Right cardiac atrium (tissue), 5 donors: Measurements from ENCODE around the gene LIMD2. TPM values are rescaled to one million over a fixed set of nuclear protein-coding genes. Genes with fewer than 3 reads are reported as not detected.
A peak's percentile ranks its signal among the peaks of the same experiment; 100 is the strongest.

Source experiments
- ATAC-seq, 2 donors: fragments of 200-7000 bp; cut with Tn5 transposase; one replicate each; pipeline versions ENCODE4 v1.8.0 to v1.9.1; 2020; ENCODE audit warnings: moderate library complexity in 2 of 2, mild to moderate bottlenecking in 1 of 2
- DNase-seq, 3 donors: peaks; one replicate each; pipeline ENCODE4 v3.0.0-alpha.2; 2020
- H3K27ac ChIP-seq: one replicate; pipeline ENCODE4 v1.5.1; 2013; ENCODE audit warnings: mild to moderate bottlenecking, low read length, control low read depth, moderate library complexity
- H3K27me3 ChIP-seq: one replicate; pipeline ENCODE4 v1.6.1; 2013; ENCODE audit not compliant: control insufficient read depth, insufficient read depth
- H3K4me1 ChIP-seq: one replicate; pipeline ENCODE4 v1.6.1; 2013; ENCODE audit warnings: low read length; ENCODE audit not compliant: control insufficient read depth, insufficient read depth
- H3K4me3 ChIP-seq: one replicate; pipeline ENCODE4 v1.5.1; 2013; ENCODE audit warnings: low read length, control low read depth
- H3K9me3 ChIP-seq: one replicate; pipeline ENCODE4 v1.6.1; 2013; ENCODE audit warnings: low read length; ENCODE audit not compliant: control insufficient read depth
- WGBS: extraction: QIAGEN DNeasy Blood & Tissue Kit; methylation state at CpG from one replicate; pipeline ENCODE4 v1.1.7; 2013; 5-methylcytosine and 5-hydroxymethylcytosine counted together
- intact Hi-C, 4 donors: fragments of 100-400 bp; cut with DNase I; formaldehyde crosslinking; loops; one replicate each; pipeline versions ENCODE4 v1.11.0 to v1.14.0; 2022 to 2023
- polyA plus RNA-seq: library from polyadenylated mRNA; stranded (reverse); fragments of 200-250 nt; gene quantifications from one replicate; pipeline ENCODE4 v1.2.3, GENCODE V29; 2013
- total RNA-seq, 4 donors: library from RNA; stranded (reverse); fragmentation: NEBNext Ultra II Directional; extraction: Animal tissue kit (Norgen Biotek cat#: 25700); gene quantifications; one replicate each; pipeline ENCODE4 v1.2.1, GENCODE V29; 2021
- donor health status: healthy with polysubstance abuse.
- donor health status: DM: no; HTN: yes; CAD: no.
- donor health status: DM: no; HTN: no; CAD: no.
- donor health status: DM: no; HTN: yes; CAD: no; lungs with severe emphysema.
- donor health status: DM: yes; HTN: yes; CAD: no.

Gene LIMD2
- total and polyA plus RNA-seq, 5 donors = 7.9 to 13.8 (median 8.4) TPM

DNA sequence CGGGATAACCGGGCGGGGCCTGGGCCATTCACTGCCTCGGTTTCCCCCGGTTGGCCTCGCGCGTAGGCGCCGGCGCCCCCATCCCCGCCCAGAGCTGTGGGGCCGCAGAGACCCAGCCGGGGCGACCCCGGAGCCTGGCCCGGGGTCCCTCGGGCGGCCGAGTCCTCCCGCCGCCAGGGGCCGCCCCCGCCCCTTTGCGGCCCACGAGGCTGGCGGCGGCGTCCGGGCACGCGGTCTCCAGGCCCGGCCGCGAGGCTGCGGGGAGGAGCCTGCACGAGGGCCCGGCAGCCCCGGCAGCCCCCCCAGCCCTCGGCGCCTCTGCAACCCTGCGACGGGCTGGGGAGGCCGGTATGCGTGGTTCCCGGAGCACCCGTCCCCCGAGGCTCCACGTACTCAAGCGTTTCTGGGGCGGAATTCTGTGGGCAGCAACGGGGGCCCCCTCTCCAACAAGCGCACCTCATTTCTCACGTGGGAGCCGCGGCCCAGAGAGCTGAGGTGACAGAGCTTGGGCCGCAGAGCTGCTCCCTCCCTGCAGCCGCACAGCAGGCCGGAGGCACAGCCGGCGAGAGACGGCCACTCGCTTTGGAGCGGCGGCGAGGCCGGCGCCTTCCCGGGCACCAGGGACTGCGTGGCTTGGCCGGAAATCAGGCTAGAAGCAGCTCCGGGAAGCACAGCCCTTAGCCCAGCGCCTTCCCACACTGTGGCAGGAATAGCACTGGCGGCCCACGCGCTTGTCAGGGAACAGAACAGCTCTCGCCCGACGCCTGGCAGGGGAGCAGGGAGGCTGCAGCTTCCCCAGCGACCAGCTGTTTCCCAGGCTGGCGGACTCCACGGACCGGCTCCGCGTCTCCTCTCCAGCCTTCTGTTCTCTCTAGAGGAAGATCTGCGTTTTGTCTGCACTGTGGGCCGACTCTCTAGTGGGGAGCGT lies 867 bp upstream of the LIMD2 start:
- ATAC-seq (peak; percentile 68 to 73), DNase-seq (peak; percentile 85 to 93 (median 93))
- WGBS = 3% methylated on average over 88 of the region's 88 CpGs
- Histone ChIP-seq H3K27ac (peak overlapping the region; percentile 77), H3K4me3 (peak overlapping the region; percentile 82), H3K9me3 (no peaks in the 10 kb centered on the region), H3K27me3 (no peaks in the 10 kb centered on the region), H3K4me1 (no peaks in the 10 kb centered on the region)
- intact Hi-C loops = no loop called here

DNA sequence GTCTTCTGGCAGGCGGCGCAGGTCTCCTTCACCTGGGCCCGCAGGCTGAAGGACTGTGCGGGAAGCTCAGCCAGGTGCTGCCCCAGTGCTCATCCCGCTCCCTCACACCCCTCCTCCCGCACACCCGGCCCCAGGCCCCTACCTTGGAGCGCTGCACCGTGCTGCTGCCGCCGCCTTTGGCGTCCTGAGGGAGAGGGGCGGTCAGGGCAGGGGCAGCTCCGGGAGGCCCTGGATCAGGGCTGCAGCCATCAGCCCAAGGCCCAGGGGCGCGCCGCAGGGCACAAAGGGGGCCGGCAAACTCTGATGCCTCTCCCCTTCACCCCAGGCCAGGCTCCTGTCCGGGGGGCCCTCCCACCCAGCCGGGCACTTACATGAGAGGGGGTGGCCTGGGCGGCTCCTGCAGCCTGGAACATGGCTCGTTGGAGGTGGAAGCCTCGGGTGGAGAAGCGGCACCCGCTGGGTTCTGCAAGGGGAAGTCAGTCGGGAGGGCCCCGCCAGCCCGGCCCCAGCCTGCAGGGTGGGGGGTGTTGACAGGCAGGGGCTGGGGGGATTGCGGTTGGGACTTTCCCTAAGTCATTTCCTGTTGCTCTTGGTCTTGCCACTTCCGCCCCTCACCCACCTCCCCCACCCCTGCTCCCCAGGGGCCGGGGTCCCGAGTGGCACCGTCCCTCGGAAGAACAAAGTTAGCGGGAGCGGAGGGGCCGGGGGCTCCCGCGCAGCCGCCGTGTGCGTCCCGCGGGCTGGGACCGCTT lies 863 bp downstream of the LIMD2 start:
- DNase-seq (peak; percentile 66 to 89 (median 85)), ATAC-seq (peak; percentile 14 to 20)
- H3K9me3 ChIP-seq = no peaks in the 10 kb centered on the region
- no peaks in the 10 kb centered on the region for H3K27me3 ChIP-seq
- 16% methylated on average over 45 of the region's 45 CpGs for WGBS
- intact Hi-C loops = no loop called here
- H3K4me3 ChIP-seq = peak overlapping the region; percentile 82
- H3K4me1 ChIP-seq = no peaks in the 10 kb centered on the region
- no peak overlapping the region for H3K27ac ChIP-seq

DNA sequence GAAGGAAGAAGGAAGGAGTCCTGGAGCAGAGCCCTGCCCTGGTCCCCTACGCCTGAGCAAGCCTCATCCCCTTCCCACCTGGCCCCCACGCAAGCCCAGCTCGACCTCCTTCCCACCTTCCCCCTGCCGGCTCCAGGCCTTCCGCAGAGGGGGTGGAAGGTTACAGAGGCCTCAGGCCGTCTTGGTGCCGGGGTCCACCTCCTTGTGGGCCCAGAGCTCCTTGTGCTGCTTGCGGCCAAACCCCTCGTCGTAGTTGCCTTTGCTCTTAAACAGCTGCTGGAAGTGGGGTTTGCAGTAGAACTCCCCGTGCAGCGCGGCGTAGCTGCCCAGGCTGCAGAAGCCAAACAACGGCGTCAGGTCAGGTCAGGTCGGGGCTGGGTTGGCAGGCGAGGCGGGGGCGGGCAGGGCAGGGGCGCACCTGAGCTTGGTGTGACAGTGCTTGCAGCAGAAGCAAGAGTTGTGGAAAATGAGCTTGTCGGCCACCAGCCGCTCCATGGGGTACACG lies 1.5 kb downstream of the LIMD2 start:
- Histone ChIP-seq H3K4me1 (no peaks in the 10 kb centered on the region), H3K27ac (no peak overlapping the region), H3K27me3 (no peaks in the 10 kb centered on the region), H3K4me3 (peak overlapping the region; percentile 82), H3K9me3 (no peaks in the 10 kb centered on the region)
- intact Hi-C loops = no loop called here
- ATAC-seq (no peak), DNase-seq (peak in 2 of 3 donors; percentile 58 to 60)
- 56% methylated on average over 24 of the region's 24 CpGs for WGBS

DNA sequence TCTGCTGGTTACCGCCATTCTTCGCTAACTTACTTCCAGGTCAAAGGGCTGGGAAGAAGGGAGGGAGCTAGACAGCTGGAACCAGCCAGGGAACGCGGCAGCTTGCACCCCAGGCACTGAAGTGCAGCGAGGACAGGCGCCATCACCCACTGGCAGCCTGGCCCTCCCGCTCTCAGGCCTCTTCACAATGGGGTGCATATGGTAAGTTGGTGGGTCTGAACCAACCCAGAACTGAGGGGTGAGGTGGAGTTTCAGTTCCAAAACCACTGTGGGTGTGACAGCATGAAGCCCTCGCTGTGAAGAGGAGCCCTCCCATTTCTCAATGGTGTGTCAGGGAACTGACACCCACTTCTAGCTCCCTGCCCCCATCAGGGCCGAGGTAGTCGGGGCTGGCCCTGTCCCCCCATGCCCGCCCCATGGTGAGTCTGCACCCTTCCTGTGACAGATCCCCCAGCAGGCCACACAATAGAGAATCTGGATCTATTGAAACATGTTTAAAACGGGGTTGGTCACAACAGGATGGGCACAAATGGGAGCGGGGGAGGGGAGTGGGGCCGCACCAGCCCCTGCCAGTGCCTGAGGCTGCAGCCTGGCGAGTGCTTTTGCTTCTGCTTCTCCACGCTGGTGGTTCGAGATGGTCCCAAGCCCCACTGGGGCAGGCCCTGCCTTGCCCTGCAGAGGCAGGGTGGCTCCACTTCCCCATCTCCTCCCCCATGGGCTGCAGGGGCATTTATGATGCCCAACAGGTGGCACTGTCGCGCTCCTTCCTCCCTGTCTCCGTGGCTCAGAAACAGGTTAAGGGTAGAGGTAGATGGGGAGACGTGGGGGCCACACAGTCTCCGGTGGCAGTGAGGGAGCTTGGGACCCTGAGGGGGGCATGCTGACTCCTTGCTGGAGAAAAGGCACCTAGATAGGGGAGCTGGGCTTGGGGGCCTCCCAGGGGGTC lies 2.3 kb downstream of the LIMD2 start:
- Histone ChIP-seq H3K27me3 (no peaks in the 10 kb centered on the region), H3K9me3 (no peaks in the 10 kb centered on the region), H3K4me3 (no peak overlapping the region), H3K4me1 (no peaks in the 10 kb centered on the region), H3K27ac (no peak overlapping the region)
- DNase-seq (peak; percentile 51 to 87 (median 79)), ATAC-seq (peak in 1 of 2 donors; percentile 5)
- 67% methylated on average over 22 of the region's 22 CpGs for WGBS
- intact Hi-C loops = no loop called here

DNA sequence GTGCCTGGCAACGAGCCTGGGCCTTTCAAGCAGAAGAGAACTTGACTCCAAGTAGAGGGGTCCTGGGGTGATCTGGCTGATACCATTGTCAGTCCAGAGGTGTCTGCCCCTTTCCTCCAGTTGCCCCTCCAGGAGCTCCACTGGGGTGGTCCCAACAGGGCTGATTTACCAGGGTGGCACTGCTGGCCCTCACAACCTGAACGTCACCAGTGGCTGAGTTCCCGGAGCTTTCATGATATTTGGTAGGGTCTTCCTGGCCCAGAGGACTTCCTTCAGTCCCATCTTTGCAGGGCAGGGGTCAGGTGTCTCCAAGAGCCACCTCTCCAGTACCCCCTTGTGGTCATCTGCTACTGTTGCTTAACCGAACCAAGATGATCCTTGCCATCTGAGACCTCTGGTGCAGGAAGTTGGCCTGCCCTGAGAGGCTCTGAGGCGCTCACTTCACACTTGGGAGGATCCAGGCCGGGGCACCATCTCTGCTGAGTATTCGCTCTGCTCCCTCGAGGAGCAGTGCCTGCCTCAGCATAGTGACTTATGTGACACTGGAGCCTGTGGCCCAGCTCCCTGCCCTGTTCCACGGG lies 3.5 kb downstream of the LIMD2 start:
- H3K27me3 ChIP-seq = no peaks in the 10 kb centered on the region
- 55% methylated on average over 9 of the region's 9 CpGs for WGBS
- DNase-seq (peak in 2 of 3 donors; percentile 53 to 63), ATAC-seq (peak in 1 of 2 donors; percentile 0)
- H3K27ac ChIP-seq = no peak overlapping the region
- intact Hi-C loops = no loop called here
- H3K4me1 ChIP-seq = no peaks in the 10 kb centered on the region
- H3K4me3 ChIP-seq = no peak overlapping the region
- no peaks in the 10 kb centered on the region for H3K9me3 ChIP-seq

DNA sequence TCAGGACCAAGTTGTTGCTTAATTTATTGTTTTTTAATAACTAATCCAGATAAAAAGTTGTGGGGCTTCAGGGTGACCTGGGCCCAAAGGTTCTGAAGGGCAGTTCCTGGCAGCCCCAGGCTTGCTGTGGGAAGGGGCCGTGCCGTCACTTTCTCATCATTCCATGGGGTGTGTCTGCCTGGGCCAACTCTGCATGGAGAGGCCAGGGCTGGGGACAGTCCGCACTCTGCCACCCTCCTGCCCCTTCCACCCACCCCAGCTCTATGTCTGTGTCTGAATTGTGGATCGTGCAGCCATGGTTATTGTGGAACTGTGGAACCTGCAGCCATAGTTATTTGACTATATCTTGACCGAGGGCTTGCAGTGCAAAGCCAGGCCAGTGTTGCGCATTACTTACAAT lies 4.0 kb downstream of the LIMD2 start:
- DNase-seq (no peak), ATAC-seq (no peak)
- intact Hi-C loops = no loop called here
- WGBS = 75% methylated on average over 6 of the region's 6 CpGs
- H3K9me3 ChIP-seq = no peaks in the 10 kb centered on the region
- H3K27ac ChIP-seq = no peak overlapping the region
- no peaks in the 10 kb centered on the region for H3K27me3 ChIP-seq
- H3K4me3 ChIP-seq = no peak overlapping the region
- no peaks in the 10 kb centered on the region for H3K4me1 ChIP-seq

DNA sequence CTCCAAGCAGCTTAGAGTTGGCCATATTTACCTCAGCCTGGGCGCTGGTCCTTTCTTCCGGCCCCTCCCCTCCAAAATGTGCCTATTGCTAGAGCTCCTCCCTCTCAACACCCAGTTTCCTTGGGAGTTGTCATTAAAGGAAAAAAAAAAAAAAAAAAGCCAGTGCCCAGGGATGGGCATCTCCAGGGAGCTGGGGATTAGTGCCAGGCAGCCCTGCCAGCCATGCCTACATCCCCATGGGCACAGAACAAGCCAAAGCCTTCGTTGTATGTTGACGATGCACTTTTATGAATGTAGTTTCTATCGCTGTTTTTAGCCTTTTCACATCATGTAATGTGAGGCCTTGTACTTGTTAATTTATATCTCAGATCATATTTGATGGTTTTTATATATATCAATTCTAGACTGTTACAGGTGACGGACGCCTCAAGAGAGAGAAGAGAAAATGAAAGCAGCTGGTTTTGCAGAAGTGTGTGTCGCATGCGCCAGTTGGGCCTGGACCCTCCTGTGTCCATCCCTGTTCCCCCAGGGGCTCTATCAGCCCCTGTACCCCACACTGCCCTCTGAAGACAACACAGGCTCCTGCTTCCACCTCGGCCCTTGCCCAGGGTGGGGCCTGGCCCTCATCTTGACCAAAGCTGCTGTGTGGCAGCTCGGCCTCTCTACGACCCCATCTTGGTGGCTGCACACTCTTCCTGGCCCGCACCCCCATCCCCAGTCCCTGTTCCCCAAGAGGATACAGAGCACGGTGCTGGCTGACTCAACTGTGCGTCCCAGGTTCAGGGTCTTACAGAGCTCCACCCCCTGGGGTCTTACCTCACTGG lies 4.8 kb downstream of the LIMD2 start:
- no peak overlapping the region for H3K4me3 ChIP-seq
- H3K27me3 ChIP-seq = no peaks in the 10 kb centered on the region
- 74% methylated on average over 15 of the region's 15 CpGs for WGBS
- H3K27ac ChIP-seq = no peak overlapping the region
- DNase-seq = peak in 1 of 3 donors; percentile 56
- no peaks in the 10 kb centered on the region for H3K9me3 ChIP-seq
- intact Hi-C loops = no loop called here
- H3K4me1 ChIP-seq = no peaks in the 10 kb centered on the region
- no peak for ATAC-seq

DNA sequence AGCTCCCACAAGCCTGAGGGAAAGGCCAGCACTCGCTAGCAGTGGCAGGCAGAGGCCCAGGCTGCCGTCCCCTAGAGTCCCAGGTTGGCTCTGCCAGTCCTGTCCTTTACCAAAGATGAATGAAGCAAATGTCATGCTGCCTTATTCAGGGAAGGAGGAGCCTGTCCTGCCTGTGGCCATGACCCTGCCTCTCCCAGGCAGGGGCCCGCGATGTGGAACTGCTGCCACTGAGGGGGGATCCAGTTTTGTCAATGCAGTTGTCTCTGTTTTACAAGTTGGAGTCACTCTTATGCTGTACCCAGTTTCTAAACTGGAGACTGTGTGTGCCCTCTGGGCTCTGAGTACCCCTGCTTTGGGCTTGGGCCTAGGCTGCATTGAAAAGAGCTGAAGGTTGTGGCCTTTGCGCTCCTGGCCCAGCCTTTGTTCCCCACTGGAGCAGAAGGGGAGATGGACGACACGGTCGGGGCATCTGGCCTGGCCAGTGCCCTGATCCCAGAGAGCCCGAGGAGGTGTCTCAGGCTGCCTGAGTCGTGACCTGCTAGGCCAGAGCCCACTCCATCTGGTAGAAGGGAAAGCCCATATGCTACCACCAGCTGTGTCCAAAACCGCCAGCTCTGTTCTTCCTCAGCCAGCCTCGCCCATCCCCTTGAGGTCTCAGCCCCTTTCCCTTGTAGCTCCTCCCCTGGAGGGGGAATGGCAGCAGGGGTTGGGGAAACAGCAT lies 5.5 kb downstream of the LIMD2 start:
- no peak for ATAC-seq
- no peaks in the 10 kb centered on the region for H3K9me3 ChIP-seq
- peak in 1 of 3 donors; percentile 55 for DNase-seq
- 79% methylated on average over 12 of the region's 12 CpGs for WGBS
- intact Hi-C loops = no loop called here
- H3K27me3 ChIP-seq = no peaks in the 10 kb centered on the region
- no peaks in the 10 kb centered on the region for H3K4me1 ChIP-seq
- H3K4me3 ChIP-seq = no peak overlapping the region
- H3K27ac ChIP-seq = no peak overlapping the region

DNA sequence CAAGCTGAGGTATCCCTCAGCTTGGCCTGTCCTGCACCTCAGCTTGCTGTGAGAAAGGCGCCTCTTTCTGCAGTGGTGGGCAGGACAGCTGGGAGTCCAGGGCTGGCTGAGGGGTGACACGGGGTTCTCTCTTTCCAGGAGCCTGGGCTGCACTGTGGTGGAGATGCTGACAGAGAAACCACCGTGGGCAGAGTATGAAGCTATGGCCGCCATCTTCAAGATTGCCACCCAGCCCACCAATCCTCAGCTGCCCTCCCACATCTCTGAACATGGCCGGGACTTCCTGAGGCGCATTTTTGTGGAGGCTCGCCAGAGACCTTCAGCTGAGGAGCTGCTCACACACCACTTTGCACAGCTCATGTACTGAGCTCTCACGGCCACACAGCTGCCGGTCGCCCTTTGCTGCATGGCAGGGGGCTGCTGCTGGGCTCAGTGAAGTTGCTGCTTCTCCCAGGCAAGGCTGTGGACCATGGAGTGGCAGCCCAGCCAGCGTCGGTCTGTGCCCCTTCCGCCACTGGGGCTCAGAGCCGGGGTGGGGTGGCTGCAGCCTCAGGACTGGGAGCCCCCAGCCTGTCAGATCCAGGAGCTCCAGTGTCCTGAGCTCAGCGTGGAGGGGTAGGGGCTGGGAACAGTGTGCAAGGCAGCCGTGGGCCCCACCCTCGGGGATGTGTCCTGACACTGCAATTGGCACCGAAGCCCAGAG lies 6.4 kb downstream of the LIMD2 start:
- 85% methylated on average over 18 of the region's 18 CpGs for WGBS

More for the DNA sequence above, 6.4 kb downstream of the LIMD2 start:
- DNase-seq = peak in 2 of 3 donors; percentile 36 to 57
- Histone ChIP-seq H3K4me3 (no peak overlapping the region), H3K27me3 (no peaks in the 10 kb centered on the region), H3K27ac (no peak overlapping the region), H3K4me1 (no peaks in the 10 kb centered on the region), H3K9me3 (no peaks in the 10 kb centered on the region)
- intact Hi-C loops = no loop called here
- no peak for ATAC-seq
